SHP77 treated with DMSO at 0.1 percent for 48 hours (cell line): Measurements from ENCODE around the gene RPTOR.

ENCODE experiments used
- DNase-seq: peaks from one replicate; lab custom pipeline; 2025; lab: John Stamatoyannopoulos, UW

The RPTOR gene

GRCh38 chr17:80668375-80669148 is 123.9 kb downstream of the RPTOR start:
- no peak for DNase-seq

DNA sequence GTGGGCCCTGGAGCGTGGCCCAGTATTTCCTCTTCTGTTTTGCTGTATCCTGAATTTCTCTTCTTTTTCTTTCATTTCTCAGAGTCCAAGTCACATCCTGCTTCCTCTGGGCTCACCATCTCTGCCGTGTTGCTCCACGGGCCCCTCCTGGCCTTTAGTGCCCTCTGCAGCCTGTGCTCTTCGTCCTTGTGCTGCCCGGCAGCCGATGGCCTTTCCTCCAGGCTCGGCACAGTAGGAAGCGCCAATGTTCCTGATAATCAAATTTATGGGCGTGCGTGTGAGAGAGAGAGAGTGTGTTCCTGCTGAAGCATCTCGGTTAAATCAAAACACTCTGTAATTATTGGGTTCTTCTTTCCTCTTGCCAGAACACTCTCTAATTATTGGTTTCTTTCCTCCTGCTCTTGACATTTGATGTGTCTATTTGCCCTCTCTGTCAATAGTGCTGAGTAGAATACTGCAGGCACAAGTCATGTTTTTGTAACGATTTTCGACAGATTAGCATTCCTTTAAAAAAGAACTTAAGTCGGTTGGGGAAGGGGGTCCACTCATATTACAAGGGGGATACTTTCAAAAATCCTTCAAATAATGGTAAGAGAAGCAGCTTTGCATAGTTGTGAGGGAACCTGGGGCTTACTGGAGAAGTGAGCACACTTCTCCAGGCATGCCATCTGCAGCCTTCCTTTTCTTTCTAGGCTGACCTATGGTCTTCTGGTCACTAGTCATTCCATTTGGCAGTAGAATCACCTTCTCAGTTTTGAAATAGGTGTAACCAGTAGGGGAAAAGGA is 126.6 kb downstream of the RPTOR start:
- peak; percentile 38 for DNase-seq

- no peak for DNase-seq
Observed at GRCh38 chr17:80671825-80672110, 127.1 kb downstream of the RPTOR start.

DNA sequence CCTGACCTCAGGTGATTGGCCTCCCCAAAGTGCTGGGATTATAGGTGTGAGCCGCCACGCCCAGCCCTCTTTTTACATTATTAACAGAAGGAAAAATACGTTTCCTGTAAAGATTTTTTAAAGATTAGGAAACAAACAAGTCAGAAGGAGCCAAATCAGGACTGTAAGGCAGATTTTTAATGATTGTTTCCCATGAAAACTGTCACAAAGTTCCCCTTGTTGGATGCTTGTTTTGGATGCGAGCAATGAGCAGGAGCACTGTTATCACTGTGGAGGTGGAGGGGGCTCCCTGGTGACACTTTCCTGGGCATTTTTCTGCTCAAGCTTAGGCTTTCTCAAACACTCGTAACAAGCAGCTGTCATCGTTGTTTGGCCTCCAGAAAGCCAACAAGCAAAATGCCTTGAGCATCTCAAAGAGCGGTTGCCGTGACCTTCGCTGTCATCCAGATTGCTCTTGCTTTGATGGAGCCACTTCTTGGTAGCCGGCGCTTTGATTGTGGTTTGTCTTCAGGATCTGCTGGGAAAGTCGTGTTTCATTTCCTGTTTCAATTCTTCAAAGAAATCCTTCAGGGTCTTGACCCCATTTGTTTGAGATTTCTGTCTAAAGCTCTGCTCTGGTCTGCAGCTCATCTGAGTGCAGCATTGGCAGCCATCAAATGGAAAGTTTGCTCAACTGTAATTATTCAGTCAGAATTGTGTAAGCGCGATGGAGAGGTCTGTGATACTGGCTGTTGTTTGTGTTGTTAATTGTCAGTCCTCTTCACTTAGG is 128.7 kb downstream of the RPTOR start:
- no peak for DNase-seq

- no peak for DNase-seq
Observed at GRCh38 chr17:80675438-80676095, 130.9 kb downstream of the RPTOR start.

DNA sequence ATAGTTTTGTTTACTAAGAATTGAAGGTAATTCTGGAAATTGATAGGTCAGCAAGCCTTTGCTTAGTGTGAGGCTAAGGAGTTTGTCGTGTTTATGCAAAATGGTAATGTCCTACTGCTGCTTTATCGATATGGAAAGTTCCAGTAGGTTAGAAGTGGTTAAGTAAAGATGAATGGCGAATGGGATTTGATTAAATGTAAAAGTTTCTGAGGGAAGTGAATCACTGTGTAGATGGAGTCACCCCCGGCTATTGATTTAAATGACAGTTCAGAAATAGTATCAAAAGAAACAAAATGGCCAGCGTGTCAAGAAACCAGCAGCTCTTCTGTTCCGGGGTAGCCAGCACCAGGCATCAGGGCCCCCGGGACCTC is 131.4 kb downstream of the RPTOR start:
- DNase-seq = no peak

DNA sequence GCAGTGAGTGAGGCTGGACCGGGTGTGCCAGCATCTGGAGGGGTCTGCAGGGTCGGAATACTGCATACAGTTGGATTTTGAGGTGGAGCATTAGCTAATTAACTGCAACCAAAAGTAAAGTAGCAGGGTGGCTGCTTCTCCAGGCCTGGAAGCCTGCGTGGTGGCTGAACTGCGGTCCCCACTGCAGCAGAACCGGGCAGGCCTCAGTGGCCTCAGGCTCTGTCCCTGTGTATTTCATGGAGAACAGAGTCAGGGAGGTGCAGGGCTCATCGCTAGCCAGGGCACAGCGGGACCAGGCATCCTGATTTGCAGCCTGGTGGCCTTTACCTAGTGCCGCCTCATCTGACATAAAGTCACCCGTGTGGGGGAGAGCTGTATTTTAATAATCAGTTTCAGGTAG is 131.9 kb downstream of the RPTOR start:
- DNase-seq = no peak

- no peak for DNase-seq
Observed at GRCh38 chr17:80677214-80677756, 132.6 kb downstream of the RPTOR start.

DNA sequence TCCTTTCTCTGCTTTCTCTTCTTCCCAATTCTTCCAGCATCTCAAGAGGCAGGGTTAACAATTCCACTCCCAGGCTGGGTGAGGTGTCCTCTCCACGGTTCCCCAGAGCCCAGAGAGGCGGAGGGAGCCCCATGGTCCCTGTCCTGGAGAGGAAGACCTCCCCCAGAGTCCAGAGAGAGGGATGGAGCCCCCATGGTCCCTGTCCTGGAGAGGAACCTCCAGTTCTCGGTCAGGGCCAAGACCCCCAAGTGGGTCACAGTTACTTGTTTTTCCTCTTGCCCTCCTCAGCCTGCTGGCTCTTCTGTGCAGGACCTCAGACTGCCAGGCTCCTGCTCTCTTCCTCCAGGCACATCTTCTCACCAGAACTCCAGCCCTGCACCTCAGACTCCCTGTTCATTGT is 135.2 kb downstream of the RPTOR start:
- DNase-seq = no peak

DNA sequence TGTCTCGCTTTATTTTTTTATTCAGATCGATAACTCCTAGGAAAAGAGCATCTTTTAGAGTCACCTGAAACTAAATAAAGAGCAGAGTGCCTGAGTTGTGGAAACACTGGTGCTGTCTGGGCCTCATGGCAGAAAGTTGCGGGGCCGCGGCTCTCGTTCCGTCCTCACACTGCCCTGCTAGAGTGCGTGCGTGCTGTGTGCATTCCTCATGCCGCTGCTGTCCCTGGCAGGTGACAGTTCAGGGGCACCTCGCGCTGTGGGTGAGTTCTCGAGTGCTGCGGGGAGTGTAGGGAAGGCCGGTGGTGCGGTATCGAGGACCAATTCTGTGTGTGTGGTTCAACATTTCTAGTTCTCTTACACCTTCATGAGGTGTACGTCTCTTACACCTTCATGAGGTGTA is 136.6 kb downstream of the RPTOR start:
- no peak for DNase-seq

DNA sequence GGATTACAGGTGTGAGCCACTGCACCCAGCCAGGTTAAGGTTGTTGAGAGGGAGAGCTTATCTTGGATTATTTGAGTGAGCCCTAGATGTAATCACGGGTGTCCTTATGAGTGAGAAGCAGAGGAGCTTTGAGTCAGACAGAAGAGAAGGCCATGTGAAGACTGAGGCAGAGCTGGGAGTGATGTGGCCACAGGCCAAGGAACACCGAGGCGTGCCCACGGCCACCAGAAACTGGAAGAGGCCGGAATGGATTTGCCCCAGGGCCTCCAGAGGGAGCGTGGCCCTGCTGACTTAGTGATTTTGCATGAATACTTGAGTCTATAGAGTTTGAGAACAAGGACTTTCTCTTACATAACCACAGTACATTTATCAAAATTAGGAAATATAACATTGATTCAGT is 137.7 kb downstream of the RPTOR start:
- DNase-seq = no peak

- no peak for DNase-seq
Observed at GRCh38 chr17:80683625-80684104, 139.0 kb downstream of the RPTOR start.

DNA sequence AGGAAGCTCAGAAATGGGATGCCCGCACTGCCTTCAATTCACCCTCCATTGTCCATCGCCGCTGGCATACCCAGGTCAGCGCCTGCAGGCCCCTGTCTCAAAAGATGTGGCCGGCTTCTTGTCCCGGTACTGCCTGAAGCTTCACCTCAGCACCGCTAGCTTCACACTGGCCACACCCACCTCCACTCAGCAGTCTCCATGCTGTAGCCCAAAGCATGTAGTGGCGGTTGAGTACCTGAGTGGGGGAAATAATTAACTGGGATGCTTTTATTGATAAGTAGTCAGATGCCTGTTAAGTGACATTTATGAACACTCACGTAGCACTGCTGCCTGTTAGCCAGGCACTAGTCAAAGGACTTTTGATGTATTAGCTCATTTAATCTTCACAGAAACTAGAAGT is 143.2 kb downstream of the RPTOR start:
- no peak for DNase-seq

GRCh38 chr17:80689129-80689619 is 144.5 kb downstream of the RPTOR start:
- peak; percentile 24 for DNase-seq

GRCh38 chr17:80691784-80692183 is 147.1 kb downstream of the RPTOR start:
- no peak for DNase-seq

- DNase-seq = peak; percentile 19
Observed at GRCh38 chr17:80692931-80693467, 148.4 kb downstream of the RPTOR start.

DNA sequence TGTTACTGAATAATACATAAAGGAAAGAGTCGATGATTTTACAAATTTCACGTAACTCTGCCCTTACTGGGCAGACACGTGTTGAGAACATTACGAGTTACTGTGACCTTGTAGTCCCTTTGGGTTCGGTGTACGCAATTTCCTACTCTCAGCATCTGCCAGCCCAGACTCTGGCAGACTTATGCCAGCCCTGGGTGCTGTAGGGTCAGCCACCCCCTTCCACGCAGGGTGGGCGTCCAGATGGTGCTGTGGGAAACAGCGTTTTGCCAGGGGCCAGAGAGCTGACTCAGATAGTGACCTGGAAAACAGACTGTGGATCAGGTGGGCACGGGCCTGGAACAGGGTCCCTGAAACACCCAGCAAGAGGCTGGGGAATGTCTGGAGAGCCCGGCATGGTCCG is 148.9 kb downstream of the RPTOR start:
- no peak for DNase-seq

GRCh38 chr17:80694085-80694991 is 149.7 kb downstream of the RPTOR start:
- DNase-seq = peak; percentile 97

DNA sequence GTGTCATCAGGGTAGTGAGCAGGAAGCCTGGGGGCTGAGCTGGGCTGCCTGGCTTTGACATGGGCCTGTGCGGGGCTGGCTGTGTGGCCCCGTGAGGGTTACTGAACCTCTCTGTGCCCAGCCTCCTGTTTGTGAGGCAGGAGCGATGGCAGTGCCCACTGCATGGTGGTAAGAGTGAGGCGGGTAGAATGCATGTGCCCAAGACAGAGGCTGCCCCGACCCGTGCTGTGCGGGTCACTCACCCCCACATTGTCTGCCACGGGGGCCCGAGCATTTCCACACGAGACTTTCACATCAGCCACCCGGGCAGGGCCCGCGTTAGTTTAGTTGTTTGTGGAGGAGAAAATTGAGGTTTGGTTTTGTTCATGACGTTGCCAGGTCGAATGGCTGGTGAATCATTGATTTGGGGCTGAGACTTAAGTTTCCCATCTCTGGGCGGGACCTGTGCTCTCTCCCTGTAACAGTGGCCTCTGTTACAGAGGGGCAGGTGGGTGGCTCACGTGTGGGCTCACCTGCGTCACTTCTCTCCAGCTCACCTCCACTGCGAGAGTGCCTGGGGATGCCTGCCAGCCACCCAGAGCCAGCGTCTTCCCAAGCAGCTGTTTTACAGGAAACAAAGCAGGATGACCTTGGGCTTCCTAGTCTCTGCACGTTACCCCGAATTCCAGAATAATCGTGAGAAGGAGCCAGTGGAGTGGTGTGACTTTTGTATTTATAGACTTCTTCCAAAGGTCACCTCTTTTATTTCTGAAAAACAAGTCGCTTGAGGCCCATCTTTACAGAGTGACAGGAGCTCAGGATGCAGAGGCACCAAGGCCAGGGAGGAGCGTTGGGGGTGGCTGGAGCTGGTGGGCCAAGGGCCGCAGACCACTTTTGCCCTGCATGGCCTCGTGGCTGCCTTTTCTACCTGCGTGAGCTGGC is 150.6 kb downstream of the RPTOR start:
- DNase-seq = peak; percentile 66
